Vagina (tissue), 2 donors: Measurements from ENCODE around the gene PINLYP. TPM values are rescaled to one million over a fixed set of nuclear protein-coding genes. Genes with fewer than 3 reads are reported as not detected.
"Not testable (repeated sequence)": the region's sequence is repeated elsewhere in the genome, so short reads cannot be mapped to it uniquely, and the experiment has no call there.

Experiments
- DNase-seq, 2 donors: peaks; one replicate each; pipeline ENCODE4 v3.0.0-alpha.2; 2017; ENCODE audit errors: extremely low spot score in 2 of 2
- H3K27ac ChIP-seq: fragments of 200-600 bp; sonication (generic); one replicate; pipeline ENCODE4 v1.5.1; 2019
- H3K27me3 ChIP-seq: fragments of 200-600 bp; sonication (generic); one replicate; pipeline ENCODE4 v1.5.1; 2019
- H3K36me3 ChIP-seq, 2 donors: fragments of 200-600 bp; sonication (generic); one replicate each; pipeline ENCODE4 v1.5.1; 2017 to 2019
- H3K4me1 ChIP-seq: fragments of 200-600 bp; sonication (generic); one replicate; pipeline ENCODE4 v1.5.1; 2019
- H3K4me3 ChIP-seq, 2 donors: fragments of 200-600 bp; sonication (generic); 1 replicate in 1 of 2; 2 replicates in 1 of 2; pipeline ENCODE4 v1.5.1; 2016 to 2019
- H3K9me3 ChIP-seq: fragments of 200-600 bp; sonication (generic); one replicate; pipeline ENCODE4 v1.5.1; 2019
- POLR2A ChIP-seq, 2 donors: fragments of 450-650 bp; IDR thresholded peaks; one replicate each; pipeline ENCODE4 v1.6.1; 2017; ENCODE audit warnings: antibody characterized with exemption in 2 of 2, mild to moderate bottlenecking in 2 of 2, moderate library complexity in 2 of 2
- POLR2AphosphoS5 ChIP-seq, 2 donors: sonication (generic); formaldehyde crosslinking; IDR thresholded peaks; one replicate each; pipeline ENCODE4 v1.9.0; 2017; ENCODE audit warnings: antibody characterized with exemption in 2 of 2, mild to moderate bottlenecking in 2 of 2, low read depth in 1 of 2; ENCODE audit not compliant: insufficient read depth in 1 of 2
- intact Hi-C: fragments of 100-400 bp; cut with DNase I; formaldehyde crosslinking; loops from one replicate; pipeline ENCODE4 v1.15.1; 2023
- total RNA-seq: library from RNA; depleted of rRNA; stranded (reverse); fragments of >200 nt; gene quantifications from one replicate; pipeline ENCODE4 v1.2.3, GENCODE V29; 2016
- TF ChIP-seq, protein P1 (sequence below), 3 experiments: fragments of 450-650 bp in 2 of 3; fragments of 200-600 bp in 1 of 3; sonication (generic) in 1 of 3; IDR thresholded peaks; one replicate each; pipeline ENCODE4 v1.5.1; 2017 to 2019; ENCODE audit warnings: antibody characterized with exemption in 3 of 3, mild to moderate bottlenecking in 2 of 3, moderate library complexity in 2 of 3

The PINLYP gene
- total RNA-seq, 1 donor from 2014 or later = 8.8 TPM

DNA sequence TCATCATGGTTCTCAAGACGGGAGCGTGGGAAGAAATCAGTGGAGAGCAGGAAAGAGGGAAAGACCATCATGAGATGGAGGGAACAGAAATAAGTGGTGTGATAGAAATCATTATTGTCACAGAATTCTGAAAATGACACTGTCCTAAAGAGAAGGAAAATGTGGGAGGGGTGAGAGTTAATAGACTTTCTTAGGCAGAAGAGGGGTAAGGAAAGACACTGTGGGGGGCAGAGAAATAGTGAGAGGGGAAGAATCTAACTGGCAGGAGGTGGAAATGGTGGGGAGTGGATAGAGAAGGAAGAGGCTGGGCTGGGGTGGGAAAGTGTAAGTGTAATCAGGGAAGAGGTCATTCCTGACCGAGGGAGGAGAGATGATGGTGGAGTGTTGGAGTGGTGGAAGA lies 3.2 kb downstream of the PINLYP start:
- Histone ChIP-seq H3K27me3 (no peaks in the 10 kb centered on the region), H3K4me3 (no peak overlapping the region), H3K27ac (no peak overlapping the region), H3K36me3 (no peaks in the 10 kb centered on the region), H3K4me1 (peaks cover 29% of the 10 kb centered on the region), H3K9me3 (no peaks in the 10 kb centered on the region)
- no peak for DNase-seq
- intact Hi-C loops = loop anchor here (5.0 kb wide), 1 partner anchor 41 kb away; no protein-coding TSS in a partner anchor
- TF ChIP-seq, protein P1, sequence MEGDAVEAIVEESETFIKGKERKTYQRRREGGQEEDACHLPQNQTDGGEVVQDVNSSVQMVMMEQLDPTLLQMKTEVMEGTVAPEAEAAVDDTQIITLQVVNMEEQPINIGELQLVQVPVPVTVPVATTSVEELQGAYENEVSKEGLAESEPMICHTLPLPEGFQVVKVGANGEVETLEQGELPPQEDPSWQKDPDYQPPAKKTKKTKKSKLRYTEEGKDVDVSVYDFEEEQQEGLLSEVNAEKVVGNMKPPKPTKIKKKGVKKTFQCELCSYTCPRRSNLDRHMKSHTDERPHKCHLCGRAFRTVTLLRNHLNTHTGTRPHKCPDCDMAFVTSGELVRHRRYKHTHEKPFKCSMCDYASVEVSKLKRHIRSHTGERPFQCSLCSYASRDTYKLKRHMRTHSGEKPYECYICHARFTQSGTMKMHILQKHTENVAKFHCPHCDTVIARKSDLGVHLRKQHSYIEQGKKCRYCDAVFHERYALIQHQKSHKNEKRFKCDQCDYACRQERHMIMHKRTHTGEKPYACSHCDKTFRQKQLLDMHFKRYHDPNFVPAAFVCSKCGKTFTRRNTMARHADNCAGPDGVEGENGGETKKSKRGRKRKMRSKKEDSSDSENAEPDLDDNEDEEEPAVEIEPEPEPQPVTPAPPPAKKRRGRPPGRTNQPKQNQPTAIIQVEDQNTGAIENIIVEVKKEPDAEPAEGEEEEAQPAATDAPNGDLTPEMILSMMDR (IDR thresholded peaks at IDR 0.05) = no peak
- no peak for TF ChIP-seq POLR2AphosphoS5 (IDR thresholded peaks at IDR 0.05; ENCODE audit: insufficient read depth in 1 of 2, low read depth in 1 of 2)
- TF ChIP-seq POLR2A (IDR thresholded peaks at IDR 0.05) = no peak

DNA sequence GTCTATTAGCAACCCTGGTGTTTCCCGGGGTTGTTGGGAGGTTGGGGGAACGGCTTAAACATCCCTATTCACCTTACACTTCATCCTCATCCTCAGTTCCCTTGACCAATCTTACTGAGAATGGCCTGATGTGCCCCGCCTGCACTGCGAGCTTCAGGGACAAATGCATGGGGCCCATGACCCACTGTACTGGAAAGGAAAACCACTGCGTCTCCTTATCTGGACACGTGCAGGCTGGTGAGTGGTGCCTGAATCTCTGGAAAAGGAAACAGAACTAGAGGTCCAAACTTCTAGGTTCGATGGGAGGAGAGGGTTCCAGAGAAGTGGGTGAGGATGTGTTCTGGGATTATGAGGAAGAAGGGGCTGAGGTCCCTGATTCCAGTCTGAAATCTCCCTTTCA lies 5.9 kb downstream of the PINLYP start:
- intact Hi-C loops = no loop called here
- no peaks in the 10 kb centered on the region for H3K9me3 ChIP-seq
- peaks cover 11% of the 10 kb centered on the region for H3K4me1 ChIP-seq
- TF ChIP-seq POLR2A (IDR thresholded peaks at IDR 0.05) (no peak), POLR2AphosphoS5 (IDR thresholded peaks at IDR 0.05; ENCODE audit: insufficient read depth in 1 of 2, low read depth in 1 of 2) (no peak)
- TF ChIP-seq, protein P1 (IDR thresholded peaks at IDR 0.05) = no peak
- H3K27ac ChIP-seq = peak overlapping the region; percentile 70
- DNase-seq = no peak
- H3K4me3 ChIP-seq = peak overlapping the region; percentile 39 to 49
- no peaks in the 10 kb centered on the region for H3K36me3 ChIP-seq
- H3K27me3 ChIP-seq = no peaks in the 10 kb centered on the region

DNA sequence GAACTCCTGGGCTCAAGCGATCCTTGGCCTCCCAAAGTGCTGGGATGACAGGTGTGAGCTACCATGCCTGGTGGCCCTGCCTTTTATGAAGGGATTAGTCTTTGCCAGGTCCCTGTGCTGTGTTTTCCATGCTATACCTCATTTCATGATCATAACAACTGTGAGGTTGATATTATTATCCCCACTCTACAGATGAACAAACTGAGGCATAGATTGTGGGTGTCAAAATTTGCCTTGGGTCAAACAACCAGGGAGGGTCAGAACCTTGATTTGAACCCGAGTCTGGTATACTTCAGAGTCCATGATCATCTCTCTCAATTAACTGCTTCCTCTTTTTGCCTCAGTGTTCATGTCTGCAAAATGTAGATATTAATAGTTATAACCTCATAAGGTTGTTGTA lies 6.9 kb downstream of the PINLYP start:
- H3K4me3 ChIP-seq = no peak overlapping the region
- no peak overlapping the region for H3K27ac ChIP-seq
- intact Hi-C loops = no loop called here
- no peaks in the 10 kb centered on the region for H3K9me3 ChIP-seq
- H3K36me3 ChIP-seq = no peaks in the 10 kb centered on the region
- H3K27me3 ChIP-seq = no peaks in the 10 kb centered on the region
- peaks cover 11% of the 10 kb centered on the region for H3K4me1 ChIP-seq
- TF ChIP-seq POLR2AphosphoS5 (IDR thresholded peaks at IDR 0.05; ENCODE audit: insufficient read depth in 1 of 2, low read depth in 1 of 2) (no peak), POLR2A (IDR thresholded peaks at IDR 0.05) (no peak)
- TF ChIP-seq, protein P1 (IDR thresholded peaks at IDR 0.05) = no peak
- DNase-seq = no peak

DNA sequence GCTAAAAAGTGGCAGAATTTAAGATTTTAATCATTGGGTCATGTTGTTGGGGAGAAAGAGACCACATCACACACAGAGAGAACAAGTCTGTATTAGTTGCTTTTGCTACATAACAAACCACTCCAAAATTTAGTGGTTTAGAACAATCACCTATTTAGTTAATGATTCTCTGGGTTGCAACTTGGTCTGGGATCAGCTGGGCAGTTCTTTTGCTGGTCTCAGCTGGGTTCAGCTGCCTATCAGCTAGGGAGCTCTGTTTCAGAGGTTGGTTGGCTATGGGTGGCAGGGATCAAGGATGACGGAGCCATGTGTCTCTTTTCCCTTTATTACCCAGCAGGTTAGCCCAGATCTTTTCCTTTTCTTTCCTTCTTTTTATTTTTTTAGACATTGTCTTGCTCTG lies 8.9 kb downstream of the PINLYP start:
- Histone ChIP-seq H3K4me3 (no peak overlapping the region), H3K27me3 (no peaks in the 10 kb centered on the region), H3K4me1 (peaks cover 11% of the 10 kb centered on the region), H3K27ac (no peak overlapping the region), H3K36me3 (no peaks in the 10 kb centered on the region), H3K9me3 (no peaks in the 10 kb centered on the region)
- no peak for DNase-seq
- intact Hi-C loops = no loop called here
- TF ChIP-seq POLR2AphosphoS5 (IDR thresholded peaks at IDR 0.05; ENCODE audit: insufficient read depth in 1 of 2, low read depth in 1 of 2) (no peak), POLR2A (IDR thresholded peaks at IDR 0.05) (no peak)
- TF ChIP-seq, protein P1 (IDR thresholded peaks at IDR 0.05) = no peak

DNA sequence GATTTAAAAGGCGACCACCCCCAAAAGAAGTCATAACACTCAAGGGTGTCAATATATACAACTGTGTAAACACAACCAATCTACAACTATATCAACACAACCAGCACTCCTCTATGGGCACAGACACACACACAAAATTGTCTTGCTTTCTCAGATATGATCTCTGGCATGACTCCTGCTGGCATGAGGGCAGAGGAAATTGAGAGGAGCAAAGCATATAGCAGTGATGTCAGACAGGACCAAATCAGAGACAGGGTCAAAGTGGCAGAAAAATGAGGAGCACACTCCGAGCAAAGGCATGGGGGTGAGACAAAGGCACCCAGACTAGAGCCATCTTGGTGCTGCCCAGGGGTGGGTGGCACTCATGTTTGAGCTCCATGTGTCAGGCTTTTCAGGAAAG lies 10.7 kb downstream of the PINLYP start:
- no peak overlapping the region for H3K27ac ChIP-seq
- TF ChIP-seq, protein P1 (IDR thresholded peaks at IDR 0.05) = no peak
- TF ChIP-seq POLR2AphosphoS5 (IDR thresholded peaks at IDR 0.05; ENCODE audit: insufficient read depth in 1 of 2, low read depth in 1 of 2) = no peak
- H3K27me3 ChIP-seq = no peaks in the 10 kb centered on the region
- peaks cover 0 to 3% of the 10 kb centered on the region in 2 donors for H3K36me3 ChIP-seq
- peaks cover 5% of the 10 kb centered on the region for H3K4me1 ChIP-seq
- no peak for DNase-seq
- H3K4me3 ChIP-seq = no peak overlapping the region
- intact Hi-C loops = no loop called here
- H3K9me3 ChIP-seq = no peaks in the 10 kb centered on the region

DNA sequence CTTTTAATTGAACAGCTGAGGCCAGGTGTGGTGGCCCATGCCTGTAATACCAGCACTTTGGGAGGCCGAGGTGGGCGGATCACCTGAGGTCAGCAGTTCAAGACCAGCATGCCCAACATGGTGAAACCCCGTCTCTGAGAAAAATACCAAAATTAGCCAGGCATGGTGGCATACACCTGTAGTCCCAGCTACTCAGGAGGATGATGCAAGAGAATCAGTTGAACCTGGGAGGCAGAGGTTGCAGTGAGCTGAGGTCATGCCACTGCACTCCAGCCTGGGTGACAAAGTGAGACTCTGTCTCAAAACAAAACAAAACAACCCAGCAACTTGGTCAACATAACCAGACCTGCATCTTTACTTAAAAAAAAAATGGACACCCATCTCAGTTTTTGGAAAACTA lies 11.4 kb downstream of the PINLYP start:
- H3K9me3 ChIP-seq, intact Hi-C loops, H3K36me3 ChIP-seq, H3K27me3 ChIP-seq, H3K4me3 ChIP-seq, DNase-seq, H3K4me1 ChIP-seq, H3K27ac ChIP-seq: not testable (repeated sequence)
